Keratinocyte (primary cell): ENCODE data around the gene INPP4B.

Source experiments
- EZH2 ChIP-seq: IDR thresholded peaks from one replicate; pipeline ENCODE4 v1.6.1; 2012; ENCODE audit warnings: inconsistent platforms, mild to moderate bottlenecking, low read length, moderate library complexity
- TF ChIP-seq, protein P1 (sequence below), 3 experiments: IDR thresholded peaks in 1 of 3; conservative IDR thresholded peaks in 1 of 3; optimal IDR thresholded peaks in 1 of 3; 2 replicates in 2 of 3; 3 replicates in 1 of 3; pipeline versions ENCODE3 to v1.5.1; 2011; ENCODE audit warnings: low read length in 3 of 3, mild to moderate bottlenecking in 3 of 3, moderate library complexity in 2 of 3, control low read depth in 1 of 3, inconsistent platforms in 1 of 3; ENCODE audit not compliant: insufficient read depth in 2 of 3; ENCODE audit errors: extremely low read depth in 1 of 3

DNA sequence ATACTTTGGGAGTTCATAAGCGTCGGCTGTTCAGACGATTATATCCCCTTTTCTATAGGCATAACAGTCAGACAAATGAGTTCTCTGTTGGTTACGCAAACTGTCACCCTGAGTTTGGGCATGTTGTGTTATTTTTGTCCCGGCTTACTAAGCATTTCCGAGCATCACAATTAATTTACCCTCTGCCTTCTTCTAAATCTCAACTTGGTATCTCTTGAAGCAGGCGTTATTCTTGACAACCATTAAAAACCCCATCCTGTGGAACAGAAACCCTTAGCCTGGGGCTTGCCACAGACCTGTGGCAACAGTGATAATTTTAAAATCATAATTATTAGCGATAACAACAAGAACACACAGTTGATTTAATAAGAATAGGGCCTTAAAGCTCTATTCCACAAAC, 558.7 kb downstream of the INPP4B start:
- TF ChIP-seq EZH2, result no peak
- TF ChIP-seq, protein P1, sequence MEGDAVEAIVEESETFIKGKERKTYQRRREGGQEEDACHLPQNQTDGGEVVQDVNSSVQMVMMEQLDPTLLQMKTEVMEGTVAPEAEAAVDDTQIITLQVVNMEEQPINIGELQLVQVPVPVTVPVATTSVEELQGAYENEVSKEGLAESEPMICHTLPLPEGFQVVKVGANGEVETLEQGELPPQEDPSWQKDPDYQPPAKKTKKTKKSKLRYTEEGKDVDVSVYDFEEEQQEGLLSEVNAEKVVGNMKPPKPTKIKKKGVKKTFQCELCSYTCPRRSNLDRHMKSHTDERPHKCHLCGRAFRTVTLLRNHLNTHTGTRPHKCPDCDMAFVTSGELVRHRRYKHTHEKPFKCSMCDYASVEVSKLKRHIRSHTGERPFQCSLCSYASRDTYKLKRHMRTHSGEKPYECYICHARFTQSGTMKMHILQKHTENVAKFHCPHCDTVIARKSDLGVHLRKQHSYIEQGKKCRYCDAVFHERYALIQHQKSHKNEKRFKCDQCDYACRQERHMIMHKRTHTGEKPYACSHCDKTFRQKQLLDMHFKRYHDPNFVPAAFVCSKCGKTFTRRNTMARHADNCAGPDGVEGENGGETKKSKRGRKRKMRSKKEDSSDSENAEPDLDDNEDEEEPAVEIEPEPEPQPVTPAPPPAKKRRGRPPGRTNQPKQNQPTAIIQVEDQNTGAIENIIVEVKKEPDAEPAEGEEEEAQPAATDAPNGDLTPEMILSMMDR (optimal IDR thresholded peaks at IDR 0.05 in 1 of 3, IDR thresholded peaks at IDR 0.05 in 1 of 3, conservative IDR thresholded peaks at IDR 0.05 in 1 of 3; ENCODE audit: extremely low read depth in 1 of 3, insufficient read depth in 2 of 3, low read length in 3 of 3), result no peak
